Upper lobe of left lung (tissue), 4 donors: ENCODE data around the gene EPO.

Experiments
- EP300 ChIP-seq, 4 donors: sonication (generic); formaldehyde crosslinking; IDR thresholded peaks; one replicate each; pipeline ENCODE4 v1.5.1; 2017; ENCODE audit warnings: antibody characterized with exemption in 4 of 4, control low read depth in 2 of 4
- POLR2AphosphoS5 ChIP-seq, 2 donors: sonication (generic); formaldehyde crosslinking; IDR thresholded peaks; one replicate each; pipeline ENCODE4 v1.5.1; 2017; ENCODE audit warnings: antibody characterized with exemption in 2 of 2
- TF ChIP-seq, protein P1 (sequence below), 6 experiments: fragments of 450-650 bp in 4 of 6; fragments of 200-600 bp in 2 of 6; sonication (generic) in 2 of 6; IDR thresholded peaks; one replicate each; pipeline ENCODE4 v1.5.1; 2016 to 2019; ENCODE audit warnings: antibody characterized with exemption in 6 of 6

DNA sequence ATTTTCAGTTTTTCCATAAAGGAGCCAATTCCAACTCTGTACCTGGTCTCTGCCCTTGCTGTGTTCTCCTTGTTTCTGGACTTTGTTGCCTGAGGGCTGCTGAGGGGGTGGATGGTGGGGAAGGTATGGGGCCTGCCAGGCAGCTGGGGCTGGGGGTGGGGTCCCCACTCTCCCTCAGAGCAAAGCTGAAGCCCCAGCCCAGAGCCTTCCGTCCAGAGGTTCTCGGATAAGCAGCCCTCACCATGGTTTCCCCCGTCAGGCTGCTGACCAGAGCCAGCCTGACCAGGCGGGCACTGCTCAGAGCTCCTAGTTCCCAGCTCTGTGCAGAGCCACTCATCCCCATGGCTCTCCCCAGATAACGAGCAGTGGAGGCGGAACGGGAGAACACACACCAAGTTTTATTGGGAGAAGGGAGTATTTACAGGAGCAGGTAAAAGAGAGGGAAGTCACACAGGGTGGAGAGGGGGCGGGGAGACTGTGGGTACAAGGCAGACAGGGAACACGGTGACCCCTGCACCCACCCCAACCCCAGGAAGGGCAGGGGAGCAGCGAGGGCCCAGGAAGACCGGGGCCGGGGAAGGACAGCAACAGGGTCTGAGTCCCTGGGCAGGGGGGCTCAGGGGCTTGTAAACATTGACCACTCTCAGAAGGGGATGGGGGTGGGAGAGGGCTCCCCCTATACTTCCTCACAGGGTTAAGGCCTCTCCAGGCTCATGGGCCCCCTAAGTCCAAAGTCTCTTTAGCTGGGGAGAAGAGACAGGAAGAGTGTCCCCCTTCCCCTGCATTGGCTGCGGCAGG lies 40.9 kb upstream of the EPO start:
- TF ChIP-seq, protein P1, sequence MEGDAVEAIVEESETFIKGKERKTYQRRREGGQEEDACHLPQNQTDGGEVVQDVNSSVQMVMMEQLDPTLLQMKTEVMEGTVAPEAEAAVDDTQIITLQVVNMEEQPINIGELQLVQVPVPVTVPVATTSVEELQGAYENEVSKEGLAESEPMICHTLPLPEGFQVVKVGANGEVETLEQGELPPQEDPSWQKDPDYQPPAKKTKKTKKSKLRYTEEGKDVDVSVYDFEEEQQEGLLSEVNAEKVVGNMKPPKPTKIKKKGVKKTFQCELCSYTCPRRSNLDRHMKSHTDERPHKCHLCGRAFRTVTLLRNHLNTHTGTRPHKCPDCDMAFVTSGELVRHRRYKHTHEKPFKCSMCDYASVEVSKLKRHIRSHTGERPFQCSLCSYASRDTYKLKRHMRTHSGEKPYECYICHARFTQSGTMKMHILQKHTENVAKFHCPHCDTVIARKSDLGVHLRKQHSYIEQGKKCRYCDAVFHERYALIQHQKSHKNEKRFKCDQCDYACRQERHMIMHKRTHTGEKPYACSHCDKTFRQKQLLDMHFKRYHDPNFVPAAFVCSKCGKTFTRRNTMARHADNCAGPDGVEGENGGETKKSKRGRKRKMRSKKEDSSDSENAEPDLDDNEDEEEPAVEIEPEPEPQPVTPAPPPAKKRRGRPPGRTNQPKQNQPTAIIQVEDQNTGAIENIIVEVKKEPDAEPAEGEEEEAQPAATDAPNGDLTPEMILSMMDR (IDR thresholded peaks at IDR 0.05) = no peak
- no peak for TF ChIP-seq POLR2AphosphoS5 (IDR thresholded peaks at IDR 0.05)
- TF ChIP-seq EP300 (IDR thresholded peaks at IDR 0.05) = no peak
